ENCODE results near the gene LCE2B.
"Not testable (repeated sequence)": the region's sequence is repeated elsewhere in the genome, so short reads cannot be mapped to it uniquely, and the experiment has no call there.

- not testable (repeated sequence) for TF ChIP-seq CTCF, EP300, POLR2A, POLR2AphosphoS5 (IDR thresholded peaks at IDR 0.05)
Observed at GRCh38 chr1:152685823-152686222, at the start of gene LCE2B.
